ENCODE data around the gene OR6J1.

Gene OR6J1

GRCh38 chr14:22597265-22597664 is 46.9 kb downstream of the OR6J1 start:
- peak overlapping the region; percentile 96 for H3K4me3 ChIP-seq (ENCODE audit: low read length)
- DNase-seq (ENCODE audit: low read depth): no peak
- TF ChIP-seq, protein P1, sequence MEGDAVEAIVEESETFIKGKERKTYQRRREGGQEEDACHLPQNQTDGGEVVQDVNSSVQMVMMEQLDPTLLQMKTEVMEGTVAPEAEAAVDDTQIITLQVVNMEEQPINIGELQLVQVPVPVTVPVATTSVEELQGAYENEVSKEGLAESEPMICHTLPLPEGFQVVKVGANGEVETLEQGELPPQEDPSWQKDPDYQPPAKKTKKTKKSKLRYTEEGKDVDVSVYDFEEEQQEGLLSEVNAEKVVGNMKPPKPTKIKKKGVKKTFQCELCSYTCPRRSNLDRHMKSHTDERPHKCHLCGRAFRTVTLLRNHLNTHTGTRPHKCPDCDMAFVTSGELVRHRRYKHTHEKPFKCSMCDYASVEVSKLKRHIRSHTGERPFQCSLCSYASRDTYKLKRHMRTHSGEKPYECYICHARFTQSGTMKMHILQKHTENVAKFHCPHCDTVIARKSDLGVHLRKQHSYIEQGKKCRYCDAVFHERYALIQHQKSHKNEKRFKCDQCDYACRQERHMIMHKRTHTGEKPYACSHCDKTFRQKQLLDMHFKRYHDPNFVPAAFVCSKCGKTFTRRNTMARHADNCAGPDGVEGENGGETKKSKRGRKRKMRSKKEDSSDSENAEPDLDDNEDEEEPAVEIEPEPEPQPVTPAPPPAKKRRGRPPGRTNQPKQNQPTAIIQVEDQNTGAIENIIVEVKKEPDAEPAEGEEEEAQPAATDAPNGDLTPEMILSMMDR (conservative IDR thresholded peaks at IDR 0.05; ENCODE audit: low read length): no peak

- no peak overlapping the region for H3K4me3 ChIP-seq (ENCODE audit: low read length)
- no peak for DNase-seq (ENCODE audit: low read depth)
- TF ChIP-seq, protein P1 (conservative IDR thresholded peaks at IDR 0.05; ENCODE audit: low read length): no peak
These were observed 47.7 kb downstream of the OR6J1 start for GRCh38 chr14:22596354-22596879.

DNA sequence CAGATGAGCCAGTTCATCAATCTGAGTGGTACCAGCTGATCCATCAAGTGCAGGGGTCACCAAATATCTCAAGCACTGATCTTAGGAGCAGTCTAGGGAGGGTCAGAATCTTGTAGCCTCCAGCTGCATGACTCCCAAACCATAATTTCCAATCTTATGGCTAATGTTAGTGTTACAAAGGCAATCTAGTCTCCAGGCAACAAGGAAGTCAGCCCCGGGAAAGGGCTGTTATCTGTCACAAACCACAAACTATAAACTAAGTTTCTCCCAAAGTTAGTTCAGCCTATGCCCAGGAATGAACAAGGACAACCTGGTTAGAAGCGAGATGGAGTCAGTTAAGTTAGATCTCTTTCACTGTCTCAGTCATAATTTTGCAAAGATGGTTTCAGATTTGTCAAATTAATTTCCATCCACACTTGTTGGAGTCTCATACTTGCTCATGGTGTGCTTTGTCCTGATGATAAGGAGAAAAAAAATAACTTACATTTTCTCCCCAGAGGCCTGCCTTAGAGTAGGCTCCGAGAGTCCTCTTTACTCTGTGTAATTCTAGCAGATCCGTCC is 49.9 kb downstream of the OR6J1 start:
- TF ChIP-seq, protein P1 (conservative IDR thresholded peaks at IDR 0.05; ENCODE audit: low read length): no peak
- DNase-seq (ENCODE audit: low read depth): no peak
- no peak overlapping the region for H3K4me3 ChIP-seq (ENCODE audit: low read length)

GRCh38 chr14:22593601-22594000 is 50.6 kb downstream of the OR6J1 start:
- H3K4me3 ChIP-seq (ENCODE audit: low read length): no peak overlapping the region
- DNase-seq (ENCODE audit: low read depth): no peak
- TF ChIP-seq, protein P1 (conservative IDR thresholded peaks at IDR 0.05; ENCODE audit: low read length): no peak

DNA sequence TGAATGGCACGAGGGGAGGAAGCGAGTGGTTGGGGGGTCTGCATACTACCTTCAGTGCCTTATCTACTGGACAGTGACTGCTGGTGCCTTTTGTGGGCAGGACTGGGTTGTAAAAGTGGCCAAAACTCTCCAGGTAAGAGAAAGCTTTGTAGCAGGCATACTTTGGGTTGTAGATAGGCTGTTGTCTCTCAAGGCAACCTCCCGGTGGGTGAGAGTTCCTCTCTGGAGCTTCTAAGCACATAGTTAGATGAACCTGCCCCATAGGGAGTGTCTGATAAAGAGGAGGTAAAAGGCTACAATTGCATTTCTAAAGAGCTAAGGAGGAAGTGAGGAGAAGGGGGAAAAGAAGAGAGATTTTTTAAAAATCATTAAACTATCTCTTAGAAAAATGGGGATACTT is 51.0 kb downstream of the OR6J1 start:
- DNase-seq (ENCODE audit: low read depth): no peak
- TF ChIP-seq, protein P1 (conservative IDR thresholded peaks at IDR 0.05; ENCODE audit: low read length): no peak
- H3K4me3 ChIP-seq (ENCODE audit: low read length): no peak overlapping the region

GRCh38 chr14:22589096-22589839 is 54.9 kb downstream of the OR6J1 start, which contains the start of gene DAD1:
Gene DAD1 (minus strand): TSS chr14:22589224. CDS start chr14:22589157, 67 bp downstream.
- DNase-seq (ENCODE audit: low read depth): peak; percentile 99
- TF ChIP-seq, protein P1 (conservative IDR thresholded peaks at IDR 0.05; ENCODE audit: low read length): no peak
- peak within 1 kb of the TSS; percentile 97 for H3K4me3 ChIP-seq (ENCODE audit: low read length)
